ENCODE results near the gene TDRD10. TPM values are rescaled to one million over a fixed set of nuclear protein-coding genes. Genes with fewer than 3 reads are reported as not detected.

TDRD10 gene
- polyA plus RNA-seq, 3 donors, result not detected

DNA sequence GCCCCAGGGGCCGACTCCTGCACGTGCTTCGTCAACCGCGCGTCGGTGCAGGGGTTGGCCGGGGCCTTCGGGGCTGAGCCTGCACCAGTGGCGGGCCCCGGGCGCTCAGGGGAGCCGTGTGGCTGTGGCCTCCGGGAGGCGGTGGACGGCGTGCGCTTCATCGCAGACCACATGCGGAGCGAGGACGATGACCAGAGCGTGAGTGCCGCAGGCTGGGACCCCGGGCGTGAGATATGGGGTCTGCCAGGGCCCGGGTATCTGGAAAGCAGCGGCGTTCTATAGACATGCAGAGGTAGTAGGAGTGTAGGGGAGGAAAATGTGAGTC lies 69.9 kb downstream of the TDRD10 start:
- H3K4me1 ChIP-seq (ENCODE audit: control insufficient read depth in 1 of 2, insufficient read depth in 2 of 2, low read length in 2 of 2), result peaks cover 3 to 9% of the 10 kb centered on the region in 2 donors
- 97% methylated on average over 26 of the region's 29 CpGs for WGBS (ENCODE audit: insufficient coverage)
- intact Hi-C loops (cut with micrococcal nuclease), result no loop called here
- peaks cover 8% of the 10 kb centered on the region for H3K4me1 Mint-ChIP-seq
- no peak overlapping the region for H2AFZ ChIP-seq (ENCODE audit: insufficient read depth, low read depth, low read length, poor library complexity, severe bottlenecking)
- no peak overlapping the region for H3K27ac Mint-ChIP-seq
- TF ChIP-seq, protein P1, sequence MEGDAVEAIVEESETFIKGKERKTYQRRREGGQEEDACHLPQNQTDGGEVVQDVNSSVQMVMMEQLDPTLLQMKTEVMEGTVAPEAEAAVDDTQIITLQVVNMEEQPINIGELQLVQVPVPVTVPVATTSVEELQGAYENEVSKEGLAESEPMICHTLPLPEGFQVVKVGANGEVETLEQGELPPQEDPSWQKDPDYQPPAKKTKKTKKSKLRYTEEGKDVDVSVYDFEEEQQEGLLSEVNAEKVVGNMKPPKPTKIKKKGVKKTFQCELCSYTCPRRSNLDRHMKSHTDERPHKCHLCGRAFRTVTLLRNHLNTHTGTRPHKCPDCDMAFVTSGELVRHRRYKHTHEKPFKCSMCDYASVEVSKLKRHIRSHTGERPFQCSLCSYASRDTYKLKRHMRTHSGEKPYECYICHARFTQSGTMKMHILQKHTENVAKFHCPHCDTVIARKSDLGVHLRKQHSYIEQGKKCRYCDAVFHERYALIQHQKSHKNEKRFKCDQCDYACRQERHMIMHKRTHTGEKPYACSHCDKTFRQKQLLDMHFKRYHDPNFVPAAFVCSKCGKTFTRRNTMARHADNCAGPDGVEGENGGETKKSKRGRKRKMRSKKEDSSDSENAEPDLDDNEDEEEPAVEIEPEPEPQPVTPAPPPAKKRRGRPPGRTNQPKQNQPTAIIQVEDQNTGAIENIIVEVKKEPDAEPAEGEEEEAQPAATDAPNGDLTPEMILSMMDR (IDR thresholded peaks at IDR 0.05), result no peak
- peaks cover 0 to 3% of the 10 kb centered on the region in 2 donors for H3K36me3 Mint-ChIP-seq
- no peak overlapping the region for H3K4me3 Mint-ChIP-seq
- H3K9ac ChIP-seq (ENCODE audit: insufficient read depth, low read length, poor library complexity, severe bottlenecking), result no peak overlapping the region
- H3K4me3 ChIP-seq (replicated peaks in 1 of 3; ENCODE audit: low read depth in 2 of 3, low read length in 3 of 3), result no peak overlapping the region
- no peak for DNase-seq
- no peaks in the 10 kb centered on the region for H3K9me3 ChIP-seq (replicated peaks in 1 of 2; ENCODE audit: control insufficient read depth in 1 of 2, insufficient read depth in 1 of 2, low read length in 2 of 2)
- H3K9me3 Mint-ChIP-seq, result peaks cover 0 to 6% (median 2%) of the 10 kb centered on the region in 7 donors
- H3K27me3 Mint-ChIP-seq (ENCODE audit: low read depth in 3 of 3), result peaks cover 19 to 33% (median 22%) of the 10 kb centered on the region in 3 donors
- H3K4me2 ChIP-seq (replicated peaks; ENCODE audit: extremely low read depth, low read length, poor library complexity, severe bottlenecking), result no peak overlapping the region
- H3K27me3 ChIP-seq (ENCODE audit: control insufficient read depth in 2 of 2, insufficient read depth in 2 of 2, low read length in 2 of 2), result peaks cover 6 to 19% of the 10 kb centered on the region in 2 donors
- no peaks in the 10 kb centered on the region for H3K36me3 ChIP-seq (replicated peaks in 1 of 2; ENCODE audit: control insufficient read depth in 1 of 2, insufficient read depth in 2 of 2, low read length in 2 of 2)
- no peaks in the 10 kb centered on the region for H3K79me2 ChIP-seq (ENCODE audit: insufficient read depth, low read length)
- H4K20me1 ChIP-seq (ENCODE audit: insufficient read depth, low read length), result peaks cover 4% of the 10 kb centered on the region
- H3K27ac ChIP-seq (ENCODE audit: low read depth in 1 of 2, low read length in 2 of 2), result no peak overlapping the region

DNA sequence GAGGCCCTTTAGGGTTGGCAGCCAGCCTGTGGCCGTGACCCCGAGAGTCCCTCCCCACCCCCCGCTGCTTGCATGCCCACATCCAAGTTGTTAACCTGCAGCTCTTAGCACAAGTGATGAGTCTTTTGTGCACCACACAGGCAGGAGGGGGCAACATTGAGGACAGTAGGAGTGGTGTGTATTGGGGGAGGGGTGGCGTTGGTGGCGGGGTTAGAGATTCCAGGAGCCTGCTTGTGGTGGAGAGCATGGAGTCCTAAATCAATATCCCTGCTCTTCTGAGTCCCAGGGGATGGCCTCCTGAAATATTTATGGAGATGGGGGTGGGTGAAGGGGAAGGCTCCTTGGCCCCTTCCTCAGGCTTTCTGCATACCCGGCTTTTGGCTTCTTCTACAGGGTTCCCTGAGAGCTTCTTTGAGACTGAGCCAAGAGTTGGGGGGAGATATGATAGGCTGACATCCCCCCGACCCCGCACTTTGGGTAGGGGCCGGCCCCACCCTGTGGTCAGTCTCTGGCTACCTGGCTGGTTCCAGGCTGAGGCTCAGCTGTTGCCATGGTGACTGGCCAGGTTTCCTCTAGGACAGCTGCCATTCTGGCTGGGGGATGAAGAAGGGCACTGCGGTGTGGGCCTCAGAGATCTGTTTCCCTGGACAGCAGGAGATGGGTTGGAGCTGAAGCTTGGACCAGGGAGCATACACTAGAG lies 70.6 kb downstream of the TDRD10 start:
- Mint-ChIP-seq H3K27me3 (ENCODE audit: low read depth in 3 of 3) (peaks cover 12 to 26% (median 16%) of the 10 kb centered on the region in 3 donors), H3K9me3 (peaks cover 0 to 2% (median 1%) of the 10 kb centered on the region in 7 donors), H3K27ac (no peak overlapping the region), H3K4me1 (peaks cover 4% of the 10 kb centered on the region), H3K4me3 (no peak overlapping the region), H3K36me3 (peaks cover 0 to under 1% of the 10 kb centered on the region in 2 donors)
- Histone ChIP-seq H3K27ac (ENCODE audit: low read depth in 1 of 2, low read length in 2 of 2) (no peak overlapping the region), H3K9ac (ENCODE audit: insufficient read depth, low read length, poor library complexity, severe bottlenecking) (no peak overlapping the region), H4K20me1 (ENCODE audit: insufficient read depth, low read length) (peaks cover 11% of the 10 kb centered on the region), H3K4me3 (replicated peaks in 1 of 3; ENCODE audit: low read depth in 2 of 3, low read length in 3 of 3) (no peak overlapping the region), H3K4me2 (replicated peaks; ENCODE audit: extremely low read depth, low read length, poor library complexity, severe bottlenecking) (no peak overlapping the region), H3K4me1 (ENCODE audit: control insufficient read depth in 1 of 2, insufficient read depth in 2 of 2, low read length in 2 of 2) (peaks cover 3 to 6% of the 10 kb centered on the region in 2 donors), H3K9me3 (replicated peaks in 1 of 2; ENCODE audit: control insufficient read depth in 1 of 2, insufficient read depth in 1 of 2, low read length in 2 of 2) (no peaks in the 10 kb centered on the region), H3K79me2 (ENCODE audit: insufficient read depth, low read length) (no peaks in the 10 kb centered on the region), H3K27me3 (ENCODE audit: control insufficient read depth in 2 of 2, insufficient read depth in 2 of 2, low read length in 2 of 2) (peaks cover 0 to 12% of the 10 kb centered on the region in 2 donors), H2AFZ (ENCODE audit: insufficient read depth, low read depth, low read length, poor library complexity, severe bottlenecking) (no peak overlapping the region), H3K36me3 (replicated peaks in 1 of 2; ENCODE audit: control insufficient read depth in 1 of 2, insufficient read depth in 2 of 2, low read length in 2 of 2) (no peaks in the 10 kb centered on the region)
- DNase-seq, result no peak
- intact Hi-C loops (cut with micrococcal nuclease), result no loop called here
- WGBS (ENCODE audit: insufficient coverage), result 90% methylated on average over 4 of the region's 10 CpGs
- TF ChIP-seq, protein P1 (IDR thresholded peaks at IDR 0.05), result no peak
